HEK293 (cell line): ENCODE results near the gene RTP1.
A peak's percentile ranks its signal among the peaks of the same experiment; 100 is the strongest.

Experiments used
- HOXD13 ChIP-seq: sonication (generic); formaldehyde crosslinking; IDR thresholded peaks from 2 replicates; pipeline ENCODE4 v1.8.0; 2022; ENCODE audit warnings: missing genetic modification reagents, borderline replicate concordance
- INSM2 ChIP-seq: fragments of 450-650 bp; formaldehyde crosslinking; IDR thresholded peaks from 2 replicates; pipeline ENCODE4 v1.5.1; 2016; ENCODE audit warnings: missing biosample characterization, missing genetic modification characterization
- PRDM1 ChIP-seq: fragments of 450-650 bp; formaldehyde crosslinking; IDR thresholded peaks from 2 replicates; pipeline ENCODE4; 2016; ENCODE audit warnings: missing biosample characterization, missing genetic modification characterization
- PRDM10 ChIP-seq: fragments of 450-650 bp; formaldehyde crosslinking; IDR thresholded peaks from 2 replicates; pipeline ENCODE4 v1.5.1; 2016; ENCODE audit warnings: missing biosample characterization, missing genetic modification characterization
- SETDB1 ChIP-seq: IDR thresholded peaks from one replicate; pipeline ENCODE4 v1.6.1; 2017; ENCODE audit warnings: mild to moderate bottlenecking, low read length, moderate library complexity, mixed read lengths; ENCODE audit not compliant: insufficient read length
- YY2 ChIP-seq: fragments of 450-650 bp; formaldehyde crosslinking; IDR thresholded peaks from 2 replicates; pipeline ENCODE4 v1.5.1; 2016; ENCODE audit warnings: missing biosample characterization, missing genetic modification characterization
- ZBTB10 ChIP-seq: fragments of 450-650 bp; formaldehyde crosslinking; IDR thresholded peaks from 2 replicates; pipeline ENCODE4 v1.5.1; 2016; ENCODE audit warnings: missing biosample characterization, missing genetic modification characterization
- ZBTB8A ChIP-seq: fragments of 450-650 bp; formaldehyde crosslinking; IDR thresholded peaks from 2 replicates; pipeline ENCODE4 v1.5.1; 2016; ENCODE audit warnings: missing biosample characterization, missing genetic modification characterization
- ZFHX2 ChIP-seq: fragments of 450-650 bp; formaldehyde crosslinking; conservative IDR thresholded peaks from 2 replicates; pipeline ENCODE4 v1.5.1; 2016; ENCODE audit warnings: missing biosample characterization, missing genetic modification characterization
- ZFP3 ChIP-seq: fragments of 450-650 bp; formaldehyde crosslinking; IDR thresholded peaks from 2 replicates; pipeline ENCODE4 v1.5.1; 2016; ENCODE audit warnings: low read depth, missing biosample characterization, missing genetic modification characterization
- ZNF174 ChIP-seq: fragments of 450-650 bp; formaldehyde crosslinking; IDR thresholded peaks from 2 replicates; pipeline ENCODE4 v1.5.0; 2017; ENCODE audit warnings: missing biosample characterization, mild to moderate bottlenecking, missing genetic modification characterization
- ZNF18 ChIP-seq: fragments of 450-650 bp; formaldehyde crosslinking; IDR thresholded peaks from 2 replicates; pipeline ENCODE4 v1.5.1; 2016; ENCODE audit warnings: missing biosample characterization, missing genetic modification characterization
- ZNF19 ChIP-seq: fragments of 450-650 bp; formaldehyde crosslinking; IDR thresholded peaks from 2 replicates; pipeline ENCODE4; 2016; ENCODE audit warnings: missing biosample characterization, missing genetic modification characterization, low read depth
- ZNF202 ChIP-seq: fragments of 450-650 bp; formaldehyde crosslinking; IDR thresholded peaks from 2 replicates; pipeline ENCODE4 v1.5.1; 2016; ENCODE audit warnings: missing biosample characterization, missing genetic modification characterization, borderline replicate concordance
- ZNF280D ChIP-seq: fragments of 450-650 bp; formaldehyde crosslinking; IDR thresholded peaks from 2 replicates; pipeline ENCODE4 v1.5.1; 2016; ENCODE audit warnings: missing biosample characterization, missing genetic modification characterization
- ZNF433 ChIP-seq: fragments of 450-650 bp; formaldehyde crosslinking; IDR thresholded peaks from 2 replicates; pipeline ENCODE4 v1.5.1; 2016; ENCODE audit warnings: missing biosample characterization, missing genetic modification characterization, low read depth
- ZNF488 ChIP-seq: fragments of 450-650 bp; formaldehyde crosslinking; IDR thresholded peaks from 2 replicates; pipeline ENCODE4 v1.5.1; 2016; ENCODE audit warnings: missing biosample characterization, missing genetic modification characterization
- ZNF692 ChIP-seq: fragments of 450-650 bp; formaldehyde crosslinking; IDR thresholded peaks from 2 replicates; pipeline ENCODE4 v1.5.1; 2016; ENCODE audit warnings: missing biosample characterization, missing genetic modification characterization
- ZNF701 ChIP-seq: fragments of 450-650 bp; formaldehyde crosslinking; IDR thresholded peaks from 2 replicates; pipeline ENCODE4 v1.5.1; 2016; ENCODE audit warnings: missing biosample characterization, missing genetic modification characterization
- ZNF785 ChIP-seq: fragments of 450-650 bp; formaldehyde crosslinking; IDR thresholded peaks from 2 replicates; pipeline ENCODE4 v1.5.1; 2016; ENCODE audit warnings: missing biosample characterization, missing genetic modification characterization

RTP1 gene

GRCh38 chr3:187183210-187183862, 13.9 kb upstream of the RTP1 start (continued):
- TF ChIP-seq ZNF280D (tag by site-specific recombination) = no peak
- TF ChIP-seq ZNF174 (tag by site-specific recombination) = no peak
- no peak for TF ChIP-seq ZNF785 (tag by site-specific recombination)
- TF ChIP-seq ZNF202 (tag by site-specific recombination) = no peak
- TF ChIP-seq INSM2 = no peak
- TF ChIP-seq ZNF433 (tag by site-specific recombination) = no peak
- no peak for TF ChIP-seq ZNF692 (tag by site-specific recombination)
- TF ChIP-seq ZNF18 (tag by site-specific recombination) = no peak
- no peak for TF ChIP-seq ZNF488
- TF ChIP-seq ZNF701 (tag by site-specific recombination) = no peak
- no peak for TF ChIP-seq ZNF19 (tag by site-specific recombination)
- TF ChIP-seq ZBTB8A (tag by site-specific recombination) = no peak
- TF ChIP-seq HOXD13 (CRISPR knock-in tag) = no peak
- peak; percentile 61 for TF ChIP-seq ZFHX2 (tag by site-specific recombination)
- TF ChIP-seq YY2 = no peak
- peak; percentile 40 for TF ChIP-seq SETDB1
- peak; percentile 75 for TF ChIP-seq PRDM10
- no peak for TF ChIP-seq PRDM1 (tag by site-specific recombination)
- no peak for TF ChIP-seq ZBTB10 (tag by site-specific recombination)
- TF ChIP-seq ZFP3 (tag by site-specific recombination) = no peak
